Loucy (cell line): ENCODE results near the gene RALGAPB.

ENCODE experiments used
- H2AFZ ChIP-seq: fragments of 200-600 bp; sonication (generic); 2 replicates; pipeline ENCODE4 v1.6.0; 2016; ENCODE audit warnings: antibody characterized with exemption, mild to moderate bottlenecking, low read length, moderate library complexity
- H3F3A ChIP-seq: fragments of 200-600 bp; 2 replicates; pipeline ENCODE4 v1.6.0; 2016; ENCODE audit warnings: antibody characterized with exemption, low read depth, mild to moderate bottlenecking
- H3K27me3 ChIP-seq: fragments of 200-600 bp; sonication (generic); 2 replicates; pipeline ENCODE4 v1.6.1; 2014; ENCODE audit warnings: low read length, mild to moderate bottlenecking; ENCODE audit not compliant: insufficient read depth, poor library complexity, severe bottlenecking
- H3K36me3 ChIP-seq: fragments of 200-600 bp; sonication (generic); 2 replicates; pipeline ENCODE4 v1.6.1; 2016; ENCODE audit warnings: low read length; ENCODE audit not compliant: insufficient read depth
- H3K4me1 ChIP-seq: fragments of 200-600 bp; sonication (generic); 2 replicates; pipeline ENCODE4 v1.5.1; 2014; ENCODE audit warnings: low read length, mild to moderate bottlenecking; ENCODE audit not compliant: insufficient read depth, poor library complexity, severe bottlenecking
- H3K4me2 ChIP-seq: fragments of 200-600 bp; sonication (generic); 2 replicates; pipeline ENCODE4 v1.6.0; 2014; ENCODE audit warnings: antibody characterized with exemption, low read length, low read depth, mild to moderate bottlenecking; ENCODE audit not compliant: poor library complexity, severe bottlenecking
- H3K4me3 ChIP-seq: fragments of 200-600 bp; sonication (generic); 2 replicates; pipeline ENCODE4 v1.5.1; 2014; ENCODE audit warnings: low read length, mild to moderate bottlenecking, mixed read lengths; ENCODE audit not compliant: poor library complexity, severe bottlenecking
- H3K79me2 ChIP-seq: fragments of 200-600 bp; sonication (generic); 2 replicates; pipeline ENCODE4 v1.6.1; 2014; ENCODE audit warnings: low read length; ENCODE audit not compliant: insufficient read depth
- H3K9ac ChIP-seq: fragments of 200-600 bp; sonication (generic); 2 replicates; pipeline ENCODE4 v1.6.0; 2014; ENCODE audit warnings: mild to moderate bottlenecking, low read depth, low read length, moderate library complexity; ENCODE audit not compliant: poor library complexity, severe bottlenecking
- H3K9me2 ChIP-seq: fragments of 200-600 bp; sonication (generic); replicated peaks from 2 replicates; pipeline ENCODE4 v1.6.1; 2016; ENCODE audit warnings: low read depth, low read length, mixed read lengths
- H3K9me3 ChIP-seq: fragments of 200-600 bp; sonication (generic); 2 replicates; pipeline ENCODE4 v1.6.1; 2014; ENCODE audit warnings: mild to moderate bottlenecking, antibody characterized with exemption, low read length, low read depth; ENCODE audit not compliant: insufficient read depth
- H4K20me1 ChIP-seq: fragments of 200-600 bp; sonication (generic); 2 replicates; pipeline ENCODE4 v1.6.0; 2014; ENCODE audit warnings: antibody characterized with exemption, low read length, mild to moderate bottlenecking; ENCODE audit not compliant: insufficient read depth, poor library complexity, severe bottlenecking
- CTCF ChIP-seq: fragments of 200-600 bp; sonication (generic); conservative IDR thresholded peaks from 2 replicates; pipeline ENCODE4 v1.5.1; 2014; ENCODE audit warnings: mild to moderate bottlenecking, antibody characterized with exemption, low read length
- EZH2phosphoT487 ChIP-seq: fragments of 200-600 bp; IDR thresholded peaks from 2 replicates; pipeline ENCODE4 v1.6.1; 2018; ENCODE audit warnings: antibody characterized with exemption, mild to moderate bottlenecking, moderate library complexity, borderline replicate concordance

Gene RALGAPB

GRCh38 chr20:38616457-38616856 lies 143.8 kb downstream of the RALGAPB start:
- Histone ChIP-seq H3K4me1 (no peaks in the 10 kb centered on the region), H3F3A (no peaks in the 10 kb centered on the region), H2AFZ (no peak overlapping the region), H3K9ac (no peak overlapping the region), H3K27me3 (no peaks in the 10 kb centered on the region), H3K36me3 (no peaks in the 10 kb centered on the region), H3K4me3 (no peak overlapping the region), H3K4me2 (no peak overlapping the region), H4K20me1 (no peaks in the 10 kb centered on the region), H3K9me2 (no peaks in the 10 kb centered on the region), H3K9me3 (no peaks in the 10 kb centered on the region), H3K79me2 (no peaks in the 10 kb centered on the region)
- TF ChIP-seq EZH2phosphoT487 (no peak), CTCF (no peak)

DNA sequence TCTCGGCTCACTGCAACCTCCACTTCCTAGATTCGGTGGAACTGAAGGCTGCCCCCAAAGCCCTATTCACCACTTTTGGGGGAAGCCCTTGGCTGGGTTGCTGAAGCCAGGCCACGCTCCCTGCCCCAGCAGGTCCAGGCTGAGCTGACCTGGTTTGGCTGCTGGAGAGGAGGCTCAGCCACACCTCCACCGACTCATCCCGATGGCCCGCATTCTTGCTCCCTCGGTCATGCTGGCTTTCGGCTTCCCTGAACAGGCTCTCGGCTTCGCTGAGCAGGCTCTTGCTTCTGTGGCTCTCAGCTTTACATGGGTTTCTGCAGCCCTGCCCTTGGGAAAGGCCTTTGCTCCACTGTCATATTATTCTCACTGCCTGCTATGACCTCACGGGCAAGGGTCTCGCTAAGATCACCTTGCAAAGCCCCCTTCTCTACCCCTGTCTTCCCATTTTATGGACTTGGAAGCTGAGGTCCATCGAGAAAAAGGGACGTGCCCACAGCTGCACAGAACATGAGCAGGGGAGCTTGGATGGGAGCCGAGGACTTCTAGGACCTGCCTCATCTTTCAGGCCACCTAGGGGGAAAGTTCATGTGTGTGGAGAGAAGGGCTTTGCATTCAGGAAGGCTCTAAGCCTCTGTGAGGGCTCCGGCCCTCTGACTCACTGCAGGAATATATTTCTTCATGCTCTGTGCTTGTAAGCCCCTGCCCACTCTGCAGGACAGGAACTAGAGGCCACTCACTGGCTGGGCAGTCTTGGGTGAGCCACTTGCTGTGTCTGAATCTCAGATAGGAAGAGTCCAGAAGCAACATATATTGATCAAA lies 144.6 kb downstream of the RALGAPB start:
- H3K4me2 ChIP-seq, result no peak overlapping the region
- H3K4me1 ChIP-seq, result no peaks in the 10 kb centered on the region
- no peaks in the 10 kb centered on the region for H3K9me2 ChIP-seq
- no peaks in the 10 kb centered on the region for H3K9me3 ChIP-seq
- no peaks in the 10 kb centered on the region for H3K79me2 ChIP-seq
- H4K20me1 ChIP-seq, result no peaks in the 10 kb centered on the region
- no peak overlapping the region for H3K9ac ChIP-seq
- no peaks in the 10 kb centered on the region for H3K36me3 ChIP-seq
- no peak overlapping the region for H2AFZ ChIP-seq
- H3K27me3 ChIP-seq, result no peaks in the 10 kb centered on the region
- H3F3A ChIP-seq, result no peaks in the 10 kb centered on the region
- no peak overlapping the region for H3K4me3 ChIP-seq
- TF ChIP-seq CTCF (no peak), EZH2phosphoT487 (no peak)

- Histone ChIP-seq H2AFZ (no peak overlapping the region), H3K4me2 (no peak overlapping the region), H3K4me3 (no peak overlapping the region), H3K9ac (no peak overlapping the region), H3F3A (no peaks in the 10 kb centered on the region), H4K20me1 (no peaks in the 10 kb centered on the region), H3K79me2 (no peaks in the 10 kb centered on the region), H3K36me3 (no peaks in the 10 kb centered on the region), H3K27me3 (no peaks in the 10 kb centered on the region), H3K4me1 (no peaks in the 10 kb centered on the region), H3K9me3 (no peaks in the 10 kb centered on the region), H3K9me2 (no peaks in the 10 kb centered on the region)
- TF ChIP-seq EZH2phosphoT487 (no peak), CTCF (no peak)
Measured at GRCh38 chr20:38617830-38618196, 145.2 kb downstream of the RALGAPB start.
